CD4-positive, alpha-beta T cell treated with Interleukin-17A for 1 hour (primary cell): ENCODE measurements around the gene BRINP3.

ENCODE experiments used
- DNase-seq: peaks from one replicate; pipeline ENCODE4 v3.0.0-alpha.2; 2020

BRINP3 gene

DNA sequence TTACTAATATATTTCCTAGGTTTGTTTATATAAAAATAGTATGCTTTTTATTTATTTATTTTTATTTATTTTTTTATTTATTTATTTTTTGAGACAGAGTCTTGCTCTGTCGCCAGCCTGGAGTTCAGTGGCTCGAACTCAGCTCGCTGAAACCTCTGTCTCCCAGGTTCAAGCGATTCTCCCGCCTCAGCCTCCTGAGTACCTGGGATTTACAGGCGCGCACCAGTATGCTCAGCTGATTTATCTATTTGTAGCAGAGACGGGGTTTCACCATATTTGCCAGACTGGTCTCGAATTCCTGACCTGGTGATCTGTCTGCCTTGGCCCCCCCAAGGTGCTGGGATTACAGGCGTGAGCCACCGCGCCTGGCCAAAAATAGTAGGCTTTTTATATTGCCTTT lies 33.2 kb downstream of the BRINP3 start:
- DNase-seq, result no peak

DNA sequence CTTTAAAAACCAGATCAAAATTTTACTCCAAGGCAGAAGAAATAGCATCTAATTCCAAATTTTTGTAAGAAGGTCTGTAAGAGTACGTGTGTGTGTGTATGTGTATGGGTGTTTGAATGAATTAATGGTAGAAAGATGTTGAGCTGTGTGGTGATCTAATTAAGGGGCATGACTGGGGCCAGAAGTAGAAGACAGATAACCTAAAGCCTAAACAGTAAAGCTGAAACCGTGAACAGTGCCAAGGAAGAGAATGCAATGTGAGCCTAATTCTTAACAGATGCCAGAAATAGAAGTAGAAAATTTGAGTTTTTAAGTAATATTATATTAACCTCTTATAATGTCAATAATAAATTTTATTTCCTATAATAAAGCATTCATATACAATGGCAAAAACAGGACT lies 38.2 kb downstream of the BRINP3 start:
- DNase-seq, result no peak

DNA sequence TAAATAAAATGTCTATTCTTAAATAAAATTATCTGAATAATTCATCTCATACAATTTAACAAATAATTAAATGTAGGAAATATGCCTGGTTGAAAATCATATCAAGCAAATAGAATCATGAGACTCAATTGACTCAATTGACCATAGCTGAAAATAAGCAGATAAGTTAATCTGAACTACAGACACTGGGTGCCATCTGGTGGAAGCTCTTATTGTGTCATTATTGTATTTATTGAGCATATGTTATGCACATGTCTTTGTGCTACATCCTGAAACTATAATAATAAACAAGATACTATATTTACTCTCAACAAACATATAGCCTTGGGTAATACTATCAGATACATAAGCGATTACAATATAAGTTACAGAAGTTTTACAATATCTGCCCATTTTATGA lies 41.0 kb downstream of the BRINP3 start:
- DNase-seq, result no peak

DNA sequence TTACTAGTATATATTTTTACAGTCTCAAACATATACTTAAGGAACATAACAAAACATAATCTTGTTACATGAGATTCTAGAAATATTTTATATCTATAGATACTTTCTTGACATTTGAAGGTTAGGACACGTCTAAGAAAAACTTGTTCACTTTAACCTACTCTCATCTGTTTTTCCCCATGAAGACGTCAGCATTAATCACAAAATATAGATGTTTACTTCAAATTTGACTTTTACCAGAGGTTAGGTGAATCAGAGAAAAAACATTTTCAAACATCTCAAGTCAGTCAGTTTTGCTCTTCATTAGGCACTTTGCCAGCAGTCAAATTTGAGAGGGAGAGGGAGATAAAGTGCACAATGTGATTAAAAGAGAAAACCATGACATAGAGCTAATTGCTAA lies 47.7 kb downstream of the BRINP3 start:
- no peak for DNase-seq

DNA sequence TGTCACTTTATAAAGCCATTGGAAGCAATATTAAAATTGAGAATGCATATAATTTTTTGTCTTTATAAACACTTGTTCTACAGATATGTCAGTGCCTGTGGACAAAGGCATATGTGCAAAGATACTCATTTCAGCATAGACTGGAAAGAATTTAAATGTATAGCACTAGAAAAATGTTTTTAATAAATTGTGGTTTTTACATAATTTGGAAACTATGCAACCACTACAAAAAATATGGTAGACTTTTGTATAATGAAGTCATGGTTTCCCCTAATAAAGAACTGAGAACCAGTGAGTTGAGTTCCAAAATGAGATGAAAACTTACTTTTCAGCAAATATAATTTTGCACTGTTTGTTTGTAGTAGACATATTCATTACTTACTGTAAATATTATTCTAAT lies 48.5 kb downstream of the BRINP3 start:
- no peak for DNase-seq

DNA sequence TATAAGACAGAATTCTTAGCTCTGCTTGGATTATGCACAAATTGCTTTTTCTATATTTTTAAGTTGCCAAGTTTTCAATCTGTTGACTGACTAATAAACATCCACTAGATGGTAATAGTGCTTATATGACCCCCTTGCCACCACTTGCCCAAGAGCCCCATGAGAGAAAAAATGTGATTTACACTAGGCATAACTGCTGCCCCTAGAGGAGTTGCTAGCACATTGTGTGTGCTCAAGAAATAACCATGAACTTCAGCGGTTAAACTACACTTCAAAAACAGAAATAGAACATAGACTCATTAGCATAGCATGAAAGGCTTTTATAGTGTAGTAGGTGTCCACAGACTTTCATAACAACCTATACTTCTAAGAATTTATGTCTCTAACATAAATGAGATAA lies 61.4 kb downstream of the BRINP3 start:
- DNase-seq, result no peak

DNA sequence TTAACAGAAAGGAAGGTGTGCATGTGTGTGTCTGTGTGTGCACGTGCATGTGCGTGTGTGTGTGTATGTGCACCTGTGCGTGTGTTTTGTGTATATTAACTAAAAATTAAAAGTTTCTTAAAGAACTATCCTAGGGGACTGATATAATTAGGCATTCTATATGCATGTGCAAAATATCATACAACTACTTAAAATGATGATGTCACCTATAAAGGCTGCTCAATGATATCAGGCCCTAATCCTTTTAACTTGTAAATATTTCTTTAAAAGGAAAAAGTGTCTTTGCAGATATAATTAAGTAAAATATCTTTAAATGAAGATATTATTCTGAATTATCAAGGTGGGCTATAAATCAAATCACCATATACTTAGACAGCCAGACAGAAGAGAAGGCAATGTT lies 64.5 kb downstream of the BRINP3 start:
- no peak for DNase-seq

DNA sequence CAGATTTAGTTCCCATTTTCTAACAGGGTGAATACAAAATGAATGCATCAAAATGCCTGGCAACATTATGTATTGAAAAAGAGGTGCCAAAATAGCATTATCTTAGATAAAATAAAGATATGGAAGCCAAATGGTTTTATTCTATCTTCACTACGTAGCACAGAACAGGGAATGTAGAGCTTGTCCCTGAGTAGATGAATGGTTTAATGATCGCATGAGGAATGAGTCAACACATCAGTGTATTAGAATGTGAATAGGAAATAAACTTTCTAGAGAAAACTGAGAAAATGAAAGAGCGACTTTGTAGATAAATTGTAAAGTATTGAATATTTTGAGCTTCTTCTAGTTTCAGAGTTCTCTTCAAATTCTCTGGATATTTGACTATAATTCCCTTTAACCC lies 74.3 kb downstream of the BRINP3 start:
- DNase-seq, result no peak

DNA sequence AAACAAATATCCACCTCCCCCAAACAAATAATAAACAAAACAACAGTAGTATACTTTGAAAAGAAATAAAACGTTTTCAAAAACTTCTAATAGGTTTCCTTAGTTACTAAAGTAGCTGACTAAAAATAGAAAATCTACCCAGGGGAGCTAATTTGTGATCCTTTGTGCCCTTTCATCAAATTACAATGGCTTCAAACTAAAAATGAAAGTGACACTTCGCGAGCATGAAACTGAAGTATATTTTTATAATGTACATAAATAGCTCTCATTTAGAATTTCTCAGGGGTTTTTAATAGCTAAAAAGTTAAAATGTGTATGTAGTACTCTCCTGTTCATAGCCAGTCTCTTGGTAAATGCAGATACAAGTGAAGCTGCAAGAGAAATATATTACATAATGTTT lies 78.4 kb downstream of the BRINP3 start:
- DNase-seq, result no peak

DNA sequence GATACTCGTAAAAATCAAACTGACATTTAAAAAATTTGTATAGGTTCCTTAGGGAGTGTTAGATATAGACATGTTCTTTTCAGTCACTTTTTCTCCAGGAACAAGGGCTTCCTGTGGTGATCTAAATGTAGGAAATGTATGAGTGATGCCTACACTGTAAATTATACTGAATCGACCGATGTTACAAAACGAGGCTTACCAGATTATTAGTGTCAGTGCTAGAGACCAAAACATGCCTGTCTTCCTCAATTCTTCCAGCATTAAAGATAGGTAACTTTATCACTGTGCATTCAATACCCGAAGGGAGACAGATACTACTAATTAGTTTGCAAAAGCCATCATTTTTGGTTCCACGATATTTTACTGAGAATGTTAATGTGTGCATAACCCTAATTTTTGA lies 86.1 kb downstream of the BRINP3 start:
- DNase-seq, result no peak

DNA sequence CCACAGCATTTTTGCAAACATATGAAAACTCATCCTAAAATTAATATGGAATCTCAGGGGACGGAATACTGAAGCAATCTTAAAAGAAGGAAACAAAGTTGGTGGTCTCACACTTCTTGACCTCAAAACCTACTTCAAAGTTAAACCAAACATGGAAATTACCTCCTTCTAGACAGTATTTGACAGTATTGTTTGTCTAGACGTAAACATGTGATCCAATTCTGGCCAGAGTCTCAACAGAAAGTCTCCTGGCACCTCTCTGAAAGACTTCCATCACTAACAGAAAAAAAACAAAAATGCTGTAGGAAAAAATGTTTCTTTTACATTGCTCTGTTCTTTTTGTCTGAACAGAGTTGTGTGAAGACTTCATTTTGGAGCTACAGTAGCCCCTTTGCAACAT lies 99.7 kb downstream of the BRINP3 start:
- no peak for DNase-seq

DNA sequence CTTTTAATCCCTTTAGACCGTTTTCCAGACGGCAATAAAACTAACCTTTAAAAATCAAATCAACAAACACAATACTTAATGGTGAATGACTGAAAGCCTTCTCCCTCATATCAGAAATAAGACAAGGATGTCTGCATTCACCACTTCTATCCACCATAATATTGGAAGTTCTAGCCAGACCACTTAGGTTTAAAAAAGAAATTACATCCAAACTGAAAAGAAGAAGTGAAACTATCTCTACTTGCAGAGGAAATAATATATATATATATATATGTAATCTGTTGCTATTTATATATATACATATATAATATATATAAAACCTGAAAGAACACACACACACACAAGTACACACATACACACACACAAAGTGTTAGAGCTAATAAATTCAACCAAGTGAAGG lies 100.4 kb downstream of the BRINP3 start:
- DNase-seq, result no peak

DNA sequence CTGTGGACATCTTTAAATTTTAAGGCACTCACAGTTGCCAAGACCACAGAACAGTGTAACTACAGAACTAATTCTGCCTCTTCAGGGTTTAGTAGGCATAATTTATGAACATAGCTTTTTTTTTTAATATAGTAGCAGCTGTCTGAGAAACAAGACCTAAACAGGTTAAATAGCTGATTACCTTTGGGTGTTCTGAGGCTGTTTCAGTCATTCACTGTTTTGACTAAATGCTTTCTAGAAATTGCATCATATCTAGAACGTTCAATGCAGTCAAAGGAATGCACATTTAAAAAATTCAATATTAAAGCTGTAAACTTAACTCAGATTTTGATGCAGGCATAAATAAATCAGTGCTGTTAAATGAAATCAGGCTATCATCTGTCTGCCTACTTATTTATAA lies 101.6 kb downstream of the BRINP3 start:
- no peak for DNase-seq

DNA sequence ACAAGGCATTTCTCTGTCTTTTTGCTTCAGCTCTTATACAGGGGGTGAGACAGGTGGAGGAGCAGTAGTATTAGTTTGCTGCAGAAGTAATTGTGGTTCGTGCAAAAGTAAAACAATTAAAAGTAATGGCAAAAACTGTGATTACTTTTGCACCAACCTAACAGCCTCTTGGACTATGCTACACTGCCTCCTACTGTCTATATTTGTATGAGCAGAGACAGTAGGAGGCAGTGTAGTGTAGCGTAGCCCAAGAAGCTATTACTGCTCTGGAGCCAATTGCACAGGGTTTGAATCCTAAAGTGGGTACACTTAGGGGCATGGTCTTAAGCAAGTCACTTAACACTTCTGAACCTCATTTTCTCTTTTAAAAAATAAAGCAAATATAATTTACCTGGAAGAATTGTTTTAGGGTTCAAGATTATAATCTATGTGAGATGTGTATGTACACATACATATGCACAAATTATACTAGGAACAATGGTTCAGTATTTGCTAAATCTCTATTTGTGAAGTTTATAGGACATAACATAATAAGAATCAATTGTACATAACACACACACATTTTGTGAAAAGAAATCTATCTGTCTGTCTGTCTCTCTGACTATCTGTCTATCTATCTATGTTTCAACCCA lies 103.8 kb downstream of the BRINP3 start:
- DNase-seq, result no peak

DNA sequence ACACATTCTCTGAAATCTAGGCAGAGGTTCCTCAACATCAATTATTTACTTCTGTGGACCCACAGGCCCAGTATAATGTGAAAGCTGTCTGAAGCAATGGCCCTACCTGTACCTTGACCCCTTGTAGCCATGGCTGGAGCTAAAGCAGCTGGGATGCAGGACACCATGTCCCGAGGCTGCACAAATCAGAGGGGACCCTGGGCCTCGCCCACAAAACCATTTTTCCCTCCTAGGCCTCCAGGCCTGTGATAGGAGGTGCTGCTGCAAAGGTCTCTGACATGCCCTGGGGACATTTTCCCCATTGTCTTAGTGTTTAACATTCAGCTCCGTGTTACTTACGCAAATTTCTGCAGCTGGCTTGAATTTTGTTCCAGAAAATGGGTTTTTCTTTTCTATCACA lies 110.5 kb downstream of the BRINP3 start:
- no peak for DNase-seq

DNA sequence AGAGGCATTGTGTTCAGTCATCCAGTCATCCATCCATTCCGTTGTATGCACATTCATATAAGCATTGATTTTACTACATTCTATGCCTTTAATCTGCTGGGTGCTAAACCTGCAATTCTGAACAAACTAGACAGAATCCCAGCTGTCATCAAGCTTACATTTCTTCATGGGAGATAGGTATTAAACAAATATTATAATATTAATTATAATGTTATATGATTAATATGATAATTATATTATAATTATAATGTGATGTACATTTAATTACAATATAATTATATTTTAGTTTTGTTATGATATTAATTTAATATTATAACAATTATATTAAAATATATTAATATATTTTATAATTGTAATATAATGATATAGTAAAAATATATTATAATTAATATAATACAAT lies 112.4 kb downstream of the BRINP3 start:
- DNase-seq, result no peak

DNA sequence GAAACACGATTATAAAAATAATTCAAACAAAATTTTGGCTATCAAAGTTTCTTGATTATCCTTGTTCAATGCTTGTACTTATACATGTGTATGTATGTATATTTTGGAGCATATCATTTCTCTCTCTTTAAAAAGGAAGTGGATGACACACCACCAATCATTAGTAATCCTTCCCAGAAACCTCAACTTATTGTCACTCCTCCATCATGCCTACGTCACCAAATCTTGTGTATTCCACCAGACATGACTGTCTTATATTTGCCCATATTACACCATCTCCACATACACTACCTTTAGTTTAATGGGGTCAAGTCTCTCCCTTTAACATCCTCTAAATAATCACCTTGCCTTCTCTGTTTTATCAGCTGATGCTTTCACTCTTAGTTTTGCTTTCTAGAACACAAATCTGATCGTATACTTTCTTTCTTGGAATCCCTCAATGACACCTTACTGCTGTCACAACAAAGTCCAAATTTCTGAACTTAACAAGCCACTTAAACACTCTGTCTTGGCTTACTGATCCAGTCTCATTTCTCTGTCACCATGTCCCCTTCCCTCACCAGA lies 124.0 kb downstream of the BRINP3 start:
- no peak for DNase-seq

DNA sequence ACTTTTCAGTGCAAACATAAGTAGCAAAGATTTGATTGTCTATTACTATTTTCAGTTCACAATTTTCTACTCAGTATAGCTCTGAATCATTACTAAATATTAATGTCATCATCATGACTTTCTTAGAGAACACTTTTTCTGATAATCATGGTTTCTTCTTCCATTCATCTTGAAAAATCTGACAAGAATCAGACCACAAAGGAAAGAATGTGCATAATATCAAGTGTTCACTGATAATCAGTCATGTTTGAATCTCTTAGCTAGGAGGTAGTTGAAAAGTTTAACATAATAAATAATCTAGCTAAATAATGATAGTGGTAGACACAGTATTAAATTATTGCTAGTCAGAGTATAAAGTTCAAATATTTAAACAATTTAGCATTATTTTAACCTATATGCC lies 133.2 kb downstream of the BRINP3 start:
- DNase-seq, result no peak

DNA sequence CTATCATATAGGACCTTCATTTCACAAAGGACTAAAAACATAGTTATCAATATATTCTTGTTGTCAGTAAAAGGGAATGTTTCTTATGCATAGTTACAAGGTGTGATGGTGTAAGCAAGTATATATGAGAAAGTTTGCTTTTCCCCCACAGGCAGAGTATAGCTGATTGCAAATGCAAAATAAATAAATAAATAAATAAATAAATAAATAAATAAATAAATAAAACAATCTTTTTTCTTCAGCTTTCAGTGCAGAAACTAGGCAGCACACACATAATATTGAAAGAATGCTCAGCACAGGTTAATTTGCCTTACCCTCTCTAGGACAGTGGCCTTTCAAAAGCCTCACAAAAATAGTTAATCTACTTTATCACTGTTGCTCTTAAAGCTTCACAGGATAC lies 138.8 kb downstream of the BRINP3 start:
- DNase-seq, result no peak

DNA sequence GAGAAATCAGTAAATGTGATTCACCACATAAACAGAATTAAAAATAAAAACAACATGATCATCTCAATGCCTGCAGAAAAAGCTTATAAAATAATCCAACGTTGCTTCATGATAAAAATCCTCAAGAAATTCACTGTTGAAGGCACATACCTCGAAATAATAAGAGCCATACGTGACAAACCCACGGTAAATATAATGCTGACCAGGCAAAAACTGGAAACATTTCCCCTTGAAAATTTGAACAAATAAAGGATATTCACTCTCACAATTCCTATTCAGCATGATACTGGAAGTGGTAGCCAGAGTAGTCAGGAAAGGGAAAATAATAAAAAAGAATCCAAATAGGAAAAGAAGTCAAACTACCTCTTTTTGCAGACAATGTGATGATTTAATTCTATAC lies 148.8 kb downstream of the BRINP3 start:
- no peak for DNase-seq

DNA sequence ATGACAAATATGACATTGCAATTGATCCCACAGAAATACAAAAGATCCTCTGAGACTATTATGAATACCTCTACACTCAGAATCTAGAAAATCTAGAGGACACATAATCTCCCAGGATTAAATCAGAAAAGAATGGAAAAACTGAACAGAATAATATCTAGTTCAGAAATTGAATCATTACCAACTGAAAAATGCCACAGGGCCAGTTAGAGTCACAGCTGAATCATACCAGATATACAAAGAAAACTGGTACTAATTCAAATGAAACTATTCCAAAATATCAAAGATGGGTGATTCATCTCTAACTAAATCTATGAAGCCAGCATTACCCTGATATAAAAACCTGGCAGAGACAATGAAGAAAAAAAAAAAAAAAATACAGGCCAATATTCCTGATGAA lies 149.3 kb downstream of the BRINP3 start:
- DNase-seq, result no peak

DNA sequence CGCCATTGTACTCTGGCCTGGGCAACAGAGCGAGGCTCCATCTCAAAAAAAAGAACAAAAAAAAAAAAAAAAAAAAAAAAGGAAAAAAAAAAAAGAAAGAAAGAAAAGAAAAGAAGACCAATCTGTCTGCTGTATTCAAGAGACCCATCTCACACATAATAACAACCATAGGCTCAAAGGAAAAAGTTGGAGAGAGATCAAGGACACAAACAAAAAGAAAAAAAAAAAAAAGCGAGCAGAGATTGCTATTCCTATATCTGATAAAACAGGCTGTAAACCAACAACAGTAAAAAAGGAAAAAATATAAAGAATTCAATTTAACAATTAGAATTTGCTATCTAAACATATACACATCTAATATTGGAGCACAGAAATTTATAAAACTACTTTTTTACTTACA lies 150.4 kb downstream of the BRINP3 start:
- DNase-seq, result no peak

DNA sequence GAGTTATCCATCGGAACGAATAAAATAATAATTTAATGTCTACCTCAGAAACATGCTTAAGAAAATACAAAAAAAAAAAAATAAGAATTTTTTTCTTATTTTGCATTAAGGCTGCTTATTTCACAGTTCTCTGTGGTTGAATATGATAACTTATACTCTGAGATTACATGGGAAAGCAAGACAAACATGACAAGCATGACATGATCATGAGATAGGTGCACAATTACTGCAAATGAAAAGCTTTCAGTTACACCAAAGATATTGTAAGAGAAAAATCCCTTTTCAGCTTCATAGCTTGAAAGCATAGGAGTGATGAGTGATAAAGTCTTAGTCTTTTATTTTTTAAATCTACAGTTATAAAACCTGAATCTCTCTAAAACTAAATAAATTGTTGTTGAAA lies 154.1 kb downstream of the BRINP3 start:
- no peak for DNase-seq

DNA sequence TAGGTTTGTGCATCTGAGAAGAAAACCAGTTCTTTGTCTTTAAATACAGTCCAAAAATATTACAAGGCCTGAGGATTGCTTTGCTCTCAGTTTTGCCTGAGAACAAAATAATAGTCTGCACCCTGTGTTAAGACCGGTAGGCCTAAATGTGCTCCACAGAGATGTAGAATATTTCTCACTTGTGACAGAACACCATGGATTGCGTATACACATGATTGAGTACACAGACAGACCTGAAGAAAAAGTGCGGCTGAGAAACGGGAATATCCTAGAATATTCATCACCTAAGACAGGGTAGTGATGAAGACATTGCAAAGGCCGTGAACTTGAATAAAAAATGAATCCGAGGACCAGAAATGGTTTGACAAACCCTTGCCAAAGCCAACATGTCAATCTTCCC lies 155.4 kb downstream of the BRINP3 start:
- no peak for DNase-seq

DNA sequence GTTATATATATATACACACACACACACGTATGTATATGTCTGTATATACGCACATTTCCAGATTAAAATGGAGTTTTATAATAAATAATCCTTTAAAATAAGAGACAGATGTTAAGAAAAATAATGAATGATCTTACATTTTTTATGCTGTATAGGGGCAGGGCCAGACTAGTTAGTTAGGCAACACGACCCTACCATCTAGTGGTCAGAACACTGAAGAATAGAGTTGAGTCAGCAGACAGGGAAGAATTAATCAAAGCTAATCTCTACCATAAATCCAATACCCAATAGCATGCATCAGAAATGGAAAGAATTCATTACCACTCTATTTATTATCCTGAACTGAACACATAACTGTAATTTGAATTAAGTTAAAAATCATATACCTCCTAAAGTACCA lies 156.7 kb downstream of the BRINP3 start:
- no peak for DNase-seq

DNA sequence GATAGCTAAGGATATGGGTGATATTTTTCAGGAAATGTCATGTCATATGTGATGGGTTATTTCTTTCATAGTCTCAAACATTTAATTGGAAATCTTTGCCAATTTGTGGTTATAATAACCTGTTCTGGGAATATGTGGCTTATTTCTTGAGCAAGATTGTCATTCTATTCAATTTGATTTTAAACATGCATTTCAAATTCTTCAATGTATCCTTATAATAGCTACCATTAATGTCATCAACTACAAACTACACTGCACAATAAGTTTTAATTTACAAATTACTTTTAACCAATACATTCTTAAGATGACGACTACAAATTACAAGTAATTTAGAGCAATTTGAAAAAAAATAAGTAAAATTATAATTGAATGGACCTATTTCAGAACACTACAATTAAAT lies 164.9 kb downstream of the BRINP3 start:
- no peak for DNase-seq
